ENCODE results near the gene BNC1.

- TF ChIP-seq, protein P1, sequence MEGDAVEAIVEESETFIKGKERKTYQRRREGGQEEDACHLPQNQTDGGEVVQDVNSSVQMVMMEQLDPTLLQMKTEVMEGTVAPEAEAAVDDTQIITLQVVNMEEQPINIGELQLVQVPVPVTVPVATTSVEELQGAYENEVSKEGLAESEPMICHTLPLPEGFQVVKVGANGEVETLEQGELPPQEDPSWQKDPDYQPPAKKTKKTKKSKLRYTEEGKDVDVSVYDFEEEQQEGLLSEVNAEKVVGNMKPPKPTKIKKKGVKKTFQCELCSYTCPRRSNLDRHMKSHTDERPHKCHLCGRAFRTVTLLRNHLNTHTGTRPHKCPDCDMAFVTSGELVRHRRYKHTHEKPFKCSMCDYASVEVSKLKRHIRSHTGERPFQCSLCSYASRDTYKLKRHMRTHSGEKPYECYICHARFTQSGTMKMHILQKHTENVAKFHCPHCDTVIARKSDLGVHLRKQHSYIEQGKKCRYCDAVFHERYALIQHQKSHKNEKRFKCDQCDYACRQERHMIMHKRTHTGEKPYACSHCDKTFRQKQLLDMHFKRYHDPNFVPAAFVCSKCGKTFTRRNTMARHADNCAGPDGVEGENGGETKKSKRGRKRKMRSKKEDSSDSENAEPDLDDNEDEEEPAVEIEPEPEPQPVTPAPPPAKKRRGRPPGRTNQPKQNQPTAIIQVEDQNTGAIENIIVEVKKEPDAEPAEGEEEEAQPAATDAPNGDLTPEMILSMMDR (IDR thresholded peaks at IDR 0.05): no peak
- TF ChIP-seq POLR2A (IDR thresholded peaks at IDR 0.05): no peak
Observed at GRCh38 chr15:83250781-83251180, 33.7 kb downstream of the BNC1 start.
